WERI-Rb-1 (cell line): ENCODE data around the gene HOGA1.
"Not testable (repeated sequence)": the region's sequence is repeated elsewhere in the genome, so short reads cannot be mapped to it uniquely, and the experiment has no call there.

Experiments
- DNase-seq: peaks from one replicate; pipeline ENCODE4 v3.0.0-alpha.2; 2020
- H3K27ac ChIP-seq: fragments of 250-450 bp; sonication (Bioruptor Pico); 2 replicates; pipeline ENCODE4 v1.5.1; 2020; ENCODE audit warnings: mild to moderate bottlenecking, moderate library complexity
- H3K27me3 ChIP-seq: fragments of 250-450 bp; sonication (Bioruptor Pico); 2 replicates; pipeline ENCODE4 v1.5.1; 2021; ENCODE audit warnings: mild to moderate bottlenecking, low read depth, moderate library complexity; ENCODE audit not compliant: insufficient read depth, severe bottlenecking
- H3K36me3 ChIP-seq: fragments of 250-450 bp; sonication (Bioruptor Pico); 2 replicates; pipeline ENCODE4 v1.5.1; 2020; ENCODE audit warnings: mild to moderate bottlenecking, moderate library complexity
- H3K4me3 ChIP-seq: 2 replicates; pipeline ENCODE4 v1.5.1; 2011; ENCODE audit warnings: low read depth, mild to moderate bottlenecking, control low read depth, low read length
- H3K9me3 ChIP-seq: fragments of 250-450 bp; sonication (Bioruptor Pico); 2 replicates; pipeline ENCODE4 v1.5.1; 2021; ENCODE audit warnings: mild to moderate bottlenecking, moderate library complexity; ENCODE audit not compliant: severe bottlenecking
- CTCF ChIP-seq: IDR thresholded peaks from 2 replicates; pipeline ENCODE4 v1.5.1; 2011; ENCODE audit warnings: low read depth, mild to moderate bottlenecking, control low read depth, inconsistent platforms, low read length

Gene HOGA1

GRCh38 chr10:97631098-97631497, 46.9 kb downstream of the HOGA1 start:
- TF ChIP-seq CTCF: no peak
- Histone ChIP-seq H3K36me3 (no peaks in the 10 kb centered on the region), H3K27ac (no peak overlapping the region), H3K4me3 (no peak overlapping the region), H3K27me3 (no peaks in the 10 kb centered on the region), H3K9me3 (no peaks in the 10 kb centered on the region)
- DNase-seq: no peak

GRCh38 chr10:97632949-97633884, 49.0 kb downstream of the HOGA1 start, which contains the start of gene MORN4:
TSS of gene MORN4 (minus strand) at chr10:97633500. CDS start at chr10:97619653, 13,847 bp downstream.
- no peaks in the 10 kb centered on the region for H3K27me3 ChIP-seq
- TF ChIP-seq CTCF: no peak
- peak within 1 kb of the TSS; percentile 70 for H3K27ac ChIP-seq
- peak; percentile 97 for DNase-seq
- no peaks in the 10 kb centered on the region for H3K36me3 ChIP-seq
- H3K9me3 ChIP-seq: no peaks in the 10 kb centered on the region
- peak within 1 kb of the TSS; percentile 80 for H3K4me3 ChIP-seq

- TF ChIP-seq CTCF: no peak
- H3K27me3 ChIP-seq: no peaks in the 10 kb centered on the region
- H3K27ac ChIP-seq: peak overlapping the region; percentile 70
- H3K4me3 ChIP-seq: peak overlapping the region; percentile 80
- DNase-seq: peak; percentile 36
- H3K36me3 ChIP-seq: no peaks in the 10 kb centered on the region
- H3K9me3 ChIP-seq: no peaks in the 10 kb centered on the region
Observed at GRCh38 chr10:97633921-97634320, 49.7 kb downstream of the HOGA1 start.

- Histone ChIP-seq H3K27ac (no peak overlapping the region), H3K27me3 (no peaks in the 10 kb centered on the region), H3K9me3 (no peaks in the 10 kb centered on the region), H3K4me3 (no peak overlapping the region), H3K36me3 (no peaks in the 10 kb centered on the region)
- TF ChIP-seq CTCF: no peak
- DNase-seq: no peak
Observed at GRCh38 chr10:97635577-97635976, 51.4 kb downstream of the HOGA1 start.

- H3K9me3 ChIP-seq, H3K36me3 ChIP-seq, H3K27ac ChIP-seq, DNase-seq, H3K27me3 ChIP-seq, H3K4me3 ChIP-seq: not testable (repeated sequence)
Observed at GRCh38 chr10:97639090-97639489, 54.9 kb downstream of the HOGA1 start.

GRCh38 chr10:97640174-97640867, 56.1 kb downstream of the HOGA1 start, which contains the start of gene PI4K2A:
TSS of gene PI4K2A (plus strand) at chr10:97640671. CDS start at chr10:97640743, 72 bp downstream.
- peak within 1 kb of the TSS; percentile 83 for H3K4me3 ChIP-seq
- peak within 1 kb of the TSS; percentile 43; the same call in 1 of the 2 replicates for H3K27ac ChIP-seq
- DNase-seq: peak; percentile 99
- H3K9me3 ChIP-seq: no peaks in the 10 kb centered on the region
- TF ChIP-seq CTCF: no peak
- no peaks in the 10 kb centered on the region for H3K27me3 ChIP-seq
- peaks cover 21% of the 10 kb centered on the region for H3K36me3 ChIP-seq
